ENCODE measurements around the gene EML3.

The EML3 gene

DNA sequence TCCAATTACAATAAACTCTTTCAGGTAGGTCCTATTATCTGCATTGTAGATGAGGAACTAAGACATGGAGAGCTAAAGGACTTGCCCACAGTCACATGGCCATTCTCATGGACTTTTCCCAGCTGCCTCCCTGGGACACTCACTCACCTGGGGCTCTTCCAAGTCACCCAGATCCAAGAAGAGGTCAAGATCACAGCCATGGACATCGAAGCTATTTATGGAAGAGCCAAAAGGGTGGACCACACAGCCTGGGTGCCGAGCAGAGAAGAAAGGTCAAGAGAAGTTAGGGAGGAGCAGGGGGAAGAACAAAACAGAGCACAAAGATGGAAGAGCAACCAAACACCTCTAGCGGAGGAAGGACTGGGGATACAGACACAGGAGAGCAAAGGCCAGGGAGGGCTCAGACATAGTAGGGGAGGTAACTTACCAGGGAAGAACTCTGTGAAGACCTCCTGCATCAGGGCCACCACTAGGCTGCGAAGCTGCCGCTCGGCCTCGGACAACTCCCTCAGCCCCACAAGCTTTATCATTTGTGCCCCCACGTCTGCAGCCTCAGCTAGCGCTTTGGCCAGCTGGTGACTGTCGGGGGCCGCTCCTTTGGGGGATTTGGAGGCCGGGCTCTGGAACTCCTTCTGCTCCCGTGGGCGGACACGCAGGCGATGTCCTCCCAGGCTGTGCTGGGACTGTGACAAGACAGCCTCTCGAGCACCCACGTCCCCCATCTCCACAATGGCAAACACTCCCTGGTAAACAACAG is 31.4 kb downstream of the EML3 start:
- H3K4me2 ChIP-seq (ENCODE audit: low read length): no peak overlapping the region

DNA sequence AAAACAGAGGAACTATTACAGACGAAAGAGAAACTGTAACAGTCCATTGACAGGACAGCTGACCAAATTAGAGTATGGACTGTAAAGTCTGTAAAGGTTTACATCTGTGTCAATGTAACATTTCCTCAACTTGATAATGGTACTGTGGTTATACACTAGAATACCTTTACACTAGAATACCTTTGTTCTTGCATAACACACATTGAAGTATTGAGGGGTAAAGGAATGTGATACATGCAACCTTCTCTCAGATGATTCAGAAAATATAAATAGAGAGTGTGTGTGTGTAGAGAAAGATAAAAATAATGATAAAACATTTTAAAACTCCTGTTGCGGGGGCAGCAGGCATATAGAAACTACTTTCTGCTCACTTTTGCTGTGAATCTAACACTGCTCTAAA is 33.3 kb downstream of the EML3 start:
- peaks cover 15% of the 10 kb centered on the region for H3K4me1 ChIP-seq (ENCODE audit: insufficient read depth, low read length, severe bottlenecking)
- no peaks in the 10 kb centered on the region for H3K9me2 ChIP-seq (ENCODE audit: low read depth, low read length)
- no peak for TF ChIP-seq EZH2 (IDR thresholded peaks at IDR 0.05; ENCODE audit: borderline replicate concordance, low read length)
- TF ChIP-seq, protein P1, sequence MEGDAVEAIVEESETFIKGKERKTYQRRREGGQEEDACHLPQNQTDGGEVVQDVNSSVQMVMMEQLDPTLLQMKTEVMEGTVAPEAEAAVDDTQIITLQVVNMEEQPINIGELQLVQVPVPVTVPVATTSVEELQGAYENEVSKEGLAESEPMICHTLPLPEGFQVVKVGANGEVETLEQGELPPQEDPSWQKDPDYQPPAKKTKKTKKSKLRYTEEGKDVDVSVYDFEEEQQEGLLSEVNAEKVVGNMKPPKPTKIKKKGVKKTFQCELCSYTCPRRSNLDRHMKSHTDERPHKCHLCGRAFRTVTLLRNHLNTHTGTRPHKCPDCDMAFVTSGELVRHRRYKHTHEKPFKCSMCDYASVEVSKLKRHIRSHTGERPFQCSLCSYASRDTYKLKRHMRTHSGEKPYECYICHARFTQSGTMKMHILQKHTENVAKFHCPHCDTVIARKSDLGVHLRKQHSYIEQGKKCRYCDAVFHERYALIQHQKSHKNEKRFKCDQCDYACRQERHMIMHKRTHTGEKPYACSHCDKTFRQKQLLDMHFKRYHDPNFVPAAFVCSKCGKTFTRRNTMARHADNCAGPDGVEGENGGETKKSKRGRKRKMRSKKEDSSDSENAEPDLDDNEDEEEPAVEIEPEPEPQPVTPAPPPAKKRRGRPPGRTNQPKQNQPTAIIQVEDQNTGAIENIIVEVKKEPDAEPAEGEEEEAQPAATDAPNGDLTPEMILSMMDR (IDR thresholded peaks at IDR 0.05; ENCODE audit: low read length): no peak
- no peak overlapping the region for H3K9ac ChIP-seq (ENCODE audit: low read length)
- H3K9me3 ChIP-seq (ENCODE audit: low read length): no peaks in the 10 kb centered on the region
- H3K36me3 ChIP-seq (ENCODE audit: insufficient read depth, low read length): peaks cover 75% of the 10 kb centered on the region
- no peak overlapping the region for H2AFZ ChIP-seq (ENCODE audit: low read length)
- no peak overlapping the region for H3K4me2 ChIP-seq (ENCODE audit: low read length)
- H3F3A ChIP-seq (ENCODE audit: insufficient read depth, low read length): no peaks in the 10 kb centered on the region
- no peaks in the 10 kb centered on the region for H3K79me2 ChIP-seq (ENCODE audit: insufficient read depth, low read length)
- no peaks in the 10 kb centered on the region for H4K20me1 ChIP-seq (ENCODE audit: insufficient read depth, low read length)
- H3K27me3 ChIP-seq (ENCODE audit: insufficient read depth, low read length): no peaks in the 10 kb centered on the region
- H3K27ac ChIP-seq (ENCODE audit: low read depth, low read length, poor library complexity, severe bottlenecking): no peak overlapping the region
- H3K4me3 ChIP-seq (ENCODE audit: low read depth, low read length, poor library complexity, severe bottlenecking): no peak overlapping the region

More for the DNA sequence above, 31.4 kb downstream of the EML3 start:
- Histone ChIP-seq H3K9me2 (ENCODE audit: low read depth, low read length) (no peaks in the 10 kb centered on the region), H3K9ac (ENCODE audit: low read length) (no peak overlapping the region), H3K27ac (ENCODE audit: low read depth, low read length, poor library complexity, severe bottlenecking) (no peak overlapping the region), H4K20me1 (ENCODE audit: insufficient read depth, low read length) (no peaks in the 10 kb centered on the region), H3F3A (ENCODE audit: insufficient read depth, low read length) (no peaks in the 10 kb centered on the region), H3K4me3 (ENCODE audit: low read depth, low read length, poor library complexity, severe bottlenecking) (no peak overlapping the region), H3K9me3 (ENCODE audit: low read length) (no peaks in the 10 kb centered on the region), H3K4me1 (ENCODE audit: insufficient read depth, low read length, severe bottlenecking) (no peaks in the 10 kb centered on the region), H3K79me2 (ENCODE audit: insufficient read depth, low read length) (no peaks in the 10 kb centered on the region), H3K27me3 (ENCODE audit: insufficient read depth, low read length) (no peaks in the 10 kb centered on the region), H2AFZ (ENCODE audit: low read length) (no peak overlapping the region), H3K36me3 (ENCODE audit: insufficient read depth, low read length) (peaks cover 81% of the 10 kb centered on the region)
- TF ChIP-seq, protein P1 (IDR thresholded peaks at IDR 0.05; ENCODE audit: low read length): no peak
- no peak for TF ChIP-seq EZH2 (IDR thresholded peaks at IDR 0.05; ENCODE audit: borderline replicate concordance, low read length)

DNA sequence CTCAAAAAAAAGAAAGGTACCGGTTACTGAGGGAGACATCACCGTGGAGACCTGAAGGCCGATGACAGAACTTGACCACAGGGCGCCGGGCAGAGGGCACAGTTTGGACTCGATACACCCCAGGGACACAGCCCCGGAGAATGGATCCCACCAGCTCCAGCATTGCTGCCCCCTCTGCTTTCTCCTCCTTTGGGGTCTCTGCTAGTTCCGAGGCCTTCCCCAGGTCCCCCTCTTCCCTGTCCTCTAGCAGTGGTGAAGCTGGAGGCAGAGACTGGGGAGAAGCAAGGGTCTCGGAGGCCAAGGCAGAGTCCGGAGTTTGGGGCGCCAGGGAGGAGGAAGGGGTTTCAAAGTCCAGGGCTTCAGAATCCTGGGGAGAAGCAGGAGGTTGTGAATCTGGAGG is 34.0 kb downstream of the EML3 start:
- H3K9ac ChIP-seq (ENCODE audit: low read length): no peak overlapping the region
- H3K9me3 ChIP-seq (ENCODE audit: low read length): no peaks in the 10 kb centered on the region
- no peak overlapping the region for H2AFZ ChIP-seq (ENCODE audit: low read length)
- TF ChIP-seq, protein P1 (IDR thresholded peaks at IDR 0.05; ENCODE audit: low read length): no peak
- TF ChIP-seq EZH2 (IDR thresholded peaks at IDR 0.05; ENCODE audit: borderline replicate concordance, low read length): no peak
- peaks cover 15% of the 10 kb centered on the region for H3K4me1 ChIP-seq (ENCODE audit: insufficient read depth, low read length, severe bottlenecking)
- no peaks in the 10 kb centered on the region for H3F3A ChIP-seq (ENCODE audit: insufficient read depth, low read length)
- no peaks in the 10 kb centered on the region for H3K9me2 ChIP-seq (ENCODE audit: low read depth, low read length)
- no peaks in the 10 kb centered on the region for H4K20me1 ChIP-seq (ENCODE audit: insufficient read depth, low read length)
- H3K36me3 ChIP-seq (ENCODE audit: insufficient read depth, low read length): peaks cover 68% of the 10 kb centered on the region
- H3K27me3 ChIP-seq (ENCODE audit: insufficient read depth, low read length): no peaks in the 10 kb centered on the region
- H3K4me3 ChIP-seq (ENCODE audit: low read depth, low read length, poor library complexity, severe bottlenecking): no peak overlapping the region
- H3K27ac ChIP-seq (ENCODE audit: low read depth, low read length, poor library complexity, severe bottlenecking): no peak overlapping the region
- H3K79me2 ChIP-seq (ENCODE audit: insufficient read depth, low read length): no peaks in the 10 kb centered on the region
- H3K4me2 ChIP-seq (ENCODE audit: low read length): no peak overlapping the region
